Smooth muscle cell (in vitro differentiated cells): ENCODE measurements around the gene POMZP3. TPM values are rescaled to one million over a fixed set of nuclear protein-coding genes. Genes with fewer than 3 reads are reported as not detected.
A peak's percentile ranks its signal among the peaks of the same experiment; 100 is the strongest.
"Not testable (repeated sequence)": the region's sequence is repeated elsewhere in the genome, so short reads cannot be mapped to it uniquely, and the experiment has no call there.

Source experiments
- DNase-seq: peaks from one replicate; lab custom pipeline; 2025; ENCODE audit not compliant: unreplicated experiment; lab: John Stamatoyannopoulos, UW
- H2AFZ ChIP-seq: fragments of 200-600 bp; sonication (generic); 2 replicates; pipeline ENCODE4 v1.6.0; 2016; ENCODE audit warnings: antibody characterized with exemption, low read depth, mild to moderate bottlenecking
- H3F3A ChIP-seq: fragments of 200-600 bp; sonication (generic); 2 replicates; pipeline ENCODE4 v1.6.0; 2017; ENCODE audit warnings: antibody characterized with exemption, low read depth
- H3K27ac ChIP-seq: fragments of 200-600 bp; sonication (generic); 2 replicates; pipeline ENCODE4 v1.5.1; 2016; ENCODE audit warnings: low read depth, mild to moderate bottlenecking
- H3K27me3 ChIP-seq: fragments of 200-600 bp; sonication (generic); 2 replicates; pipeline ENCODE4 v1.6.1; 2016; ENCODE audit warnings: low read depth, mild to moderate bottlenecking
- H3K36me3 ChIP-seq: fragments of 200-600 bp; sonication (generic); 2 replicates; pipeline ENCODE4 v1.5.1; 2016; ENCODE audit warnings: low read depth
- H3K4me1 ChIP-seq: fragments of 200-600 bp; sonication (generic); 2 replicates; pipeline ENCODE4 v1.5.1; 2016; ENCODE audit warnings: low read depth
- H3K4me2 ChIP-seq: fragments of 200-600 bp; sonication (generic); 2 replicates; pipeline ENCODE4 v1.6.0; 2016; ENCODE audit warnings: mild to moderate bottlenecking
- H3K4me3 ChIP-seq: fragments of 200-600 bp; sonication (generic); 2 replicates; pipeline ENCODE4 v1.5.1; 2016; ENCODE audit warnings: mild to moderate bottlenecking
- H3K79me2 ChIP-seq: fragments of 200-600 bp; sonication (generic); 2 replicates; pipeline ENCODE4 v1.6.0; 2016; ENCODE audit warnings: low read depth, mild to moderate bottlenecking
- H3K9ac ChIP-seq: fragments of 200-600 bp; sonication (generic); 2 replicates; pipeline ENCODE4 v1.6.0; 2016; ENCODE audit warnings: low read depth
- H3K9me3 ChIP-seq: fragments of 200-600 bp; sonication (generic); replicated peaks from 2 replicates; pipeline ENCODE4 v1.5.1; 2016; ENCODE audit warnings: low read depth
- H4K20me1 ChIP-seq: fragments of 200-600 bp; sonication (generic); 2 replicates; pipeline ENCODE4 v1.6.0; 2016; ENCODE audit warnings: low read depth
- WGBS: methylation state at CpG from one replicate; pipeline ENCODE4 v1.1.7; 2016; ENCODE audit warnings: low lambda C conversion rate; 5-methylcytosine and 5-hydroxymethylcytosine counted together
- polyA plus RNA-seq: library from polyadenylated mRNA; unstranded; fragments of >200 nt; fragmentation: Nextera tagmentation; extraction: Ambion mirVana; gene quantifications from 2 replicates; pipeline ENCODE4 v1.2.1, GENCODE V29; 2016
- total RNA-seq: library from RNA; depleted of rRNA; stranded (reverse); fragments of >200 nt; gene quantifications from 2 replicates; pipeline ENCODE4 v1.2.3, GENCODE V29; 2014

POMZP3 gene
- 0.45 TPM in 1 of 2 replicates, not detected in the other for total RNA-seq
- 7.3 and 7.4 TPM in 2 replicates for polyA plus RNA-seq

GRCh38 chr7:76626989-76627642 is at the start of gene POMZP3:
Gene POMZP3, minus strand, starts transcription at chr7:76627279. Its CDS starts 1,215 bp downstream, at chr7:76626064.
- peak within 1 kb of the TSS; percentile 78 for H3K4me3 ChIP-seq
- H2AFZ ChIP-seq, H3F3A ChIP-seq, DNase-seq, H3K9me3 ChIP-seq, H4K20me1 ChIP-seq, H3K79me2 ChIP-seq, H3K27me3 ChIP-seq, H3K36me3 ChIP-seq, H3K4me1 ChIP-seq: not testable (repeated sequence)
- peak within 1 kb of the TSS; percentile 90 for H3K4me2 ChIP-seq
- peak within 1 kb of the TSS; percentile 95 for H3K9ac ChIP-seq
- 0% methylated on average over 13 of the region's 78 CpGs for WGBS
- peak within 1 kb of the TSS; percentile 90 for H3K27ac ChIP-seq

GRCh38 chr7:76675783-76676182 is 48.7 kb upstream of the POMZP3 start:
- not testable (repeated sequence) for H3K79me2 ChIP-seq, H3K9ac ChIP-seq, H3K9me3 ChIP-seq, H3K36me3 ChIP-seq, H3F3A ChIP-seq, H3K27ac ChIP-seq, H3K4me2 ChIP-seq, H3K4me3 ChIP-seq, H3K4me1 ChIP-seq, H4K20me1 ChIP-seq, H3K27me3 ChIP-seq, H2AFZ ChIP-seq, DNase-seq
- 95% methylated on average over 2 of the region's 2 CpGs for WGBS

- not testable (repeated sequence) for H3K27ac ChIP-seq, H3K36me3 ChIP-seq, H3K9ac ChIP-seq, H3K4me3 ChIP-seq, H3K9me3 ChIP-seq, H3K4me2 ChIP-seq, H3K79me2 ChIP-seq, H2AFZ ChIP-seq, H3F3A ChIP-seq, H4K20me1 ChIP-seq, DNase-seq, H3K27me3 ChIP-seq, H3K4me1 ChIP-seq
- 75% methylated on average over 5 of the region's 5 CpGs for WGBS
Measured at GRCh38 chr7:76673346-76673745, 46.3 kb upstream of the POMZP3 start.

- not testable (repeated sequence) for H3F3A ChIP-seq, H3K4me1 ChIP-seq
Measured at GRCh38 chr7:76659212-76659611, 32.1 kb upstream of the POMZP3 start.

GRCh38 chr7:76656425-76656824 is 29.3 kb upstream of the POMZP3 start:
- not testable (repeated sequence) for H3K27ac ChIP-seq, H3K79me2 ChIP-seq, H3K4me3 ChIP-seq, H3K4me2 ChIP-seq, H3K4me1 ChIP-seq, H3K36me3 ChIP-seq, H3K9ac ChIP-seq, H3F3A ChIP-seq, H4K20me1 ChIP-seq, DNase-seq, H2AFZ ChIP-seq, H3K9me3 ChIP-seq, H3K27me3 ChIP-seq
- 73% methylated on average over 2 of the region's 2 CpGs for WGBS

More at GRCh38 chr7:76659212-76659611, 32.1 kb upstream of the POMZP3 start:
- H3K4me3 ChIP-seq, H4K20me1 ChIP-seq, DNase-seq, H2AFZ ChIP-seq, H3K79me2 ChIP-seq, H3K27me3 ChIP-seq, H3K9ac ChIP-seq, H3K36me3 ChIP-seq, H3K9me3 ChIP-seq, H3K27ac ChIP-seq, H3K4me2 ChIP-seq: not testable (repeated sequence)

GRCh38 chr7:76642620-76643019 is 15.5 kb upstream of the POMZP3 start:
- H4K20me1 ChIP-seq, H2AFZ ChIP-seq, H3K27ac ChIP-seq, H3K79me2 ChIP-seq, H3K9ac ChIP-seq, H3K9me3 ChIP-seq, H3K36me3 ChIP-seq, H3K4me1 ChIP-seq, H3K27me3 ChIP-seq, H3K4me2 ChIP-seq, DNase-seq, H3F3A ChIP-seq, H3K4me3 ChIP-seq: not testable (repeated sequence)
- WGBS: no CpG with 5 or more reads among the region's 5 CpGs
